HG02840 (cell line): Measurements from ENCODE around the gene CRYGN.

Experiments
- ATAC-seq: cut with Tn5 transposase; IDR thresholded peaks from one replicate; pipeline ENCODE4 v1.9.1; 2021; ENCODE audit warnings: mild to moderate bottlenecking, moderate library complexity, moderate number of reproducible peaks; ENCODE audit not compliant: unreplicated experiment, low FRiP score

CRYGN gene

GRCh38 chr7:151460474-151460855, 20.5 kb upstream of the CRYGN start:
- no peak for ATAC-seq

DNA sequence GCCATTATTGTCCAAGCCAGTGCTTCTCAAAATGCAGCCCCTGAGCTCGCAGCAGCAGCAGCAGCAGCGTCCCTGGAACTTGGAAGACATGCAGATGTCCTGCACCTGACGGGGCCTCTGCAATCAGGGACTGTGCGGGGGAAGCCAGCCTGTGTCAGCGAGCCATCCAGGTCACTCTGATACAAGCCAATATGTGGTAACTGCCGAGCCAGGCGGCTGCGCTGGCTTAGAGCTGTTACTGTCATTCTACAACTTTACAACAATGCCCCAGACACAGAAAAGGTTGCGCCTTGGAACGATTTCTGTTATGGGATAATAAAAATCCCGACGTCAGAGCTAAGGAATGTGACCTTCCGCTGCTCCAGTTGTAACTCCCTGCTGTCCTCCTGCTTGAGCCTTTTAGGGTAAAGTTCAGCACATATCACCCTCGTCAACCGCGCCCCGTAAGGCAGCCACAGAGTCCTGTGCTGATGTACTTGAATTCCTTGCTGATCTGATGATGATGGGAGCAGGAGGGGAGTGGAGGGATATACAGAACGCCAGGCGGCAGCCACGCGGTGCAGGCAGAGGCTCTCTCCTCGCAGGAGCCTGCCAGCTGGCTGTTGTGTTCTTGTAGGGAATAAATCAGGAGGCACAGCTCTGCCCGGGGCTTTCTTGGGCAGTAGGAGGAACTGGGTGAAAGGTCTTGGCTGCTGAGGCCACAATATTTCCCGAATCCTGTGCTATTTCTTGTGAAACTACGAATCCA, 20.0 kb upstream of the CRYGN start:
- ATAC-seq = no peak

DNA sequence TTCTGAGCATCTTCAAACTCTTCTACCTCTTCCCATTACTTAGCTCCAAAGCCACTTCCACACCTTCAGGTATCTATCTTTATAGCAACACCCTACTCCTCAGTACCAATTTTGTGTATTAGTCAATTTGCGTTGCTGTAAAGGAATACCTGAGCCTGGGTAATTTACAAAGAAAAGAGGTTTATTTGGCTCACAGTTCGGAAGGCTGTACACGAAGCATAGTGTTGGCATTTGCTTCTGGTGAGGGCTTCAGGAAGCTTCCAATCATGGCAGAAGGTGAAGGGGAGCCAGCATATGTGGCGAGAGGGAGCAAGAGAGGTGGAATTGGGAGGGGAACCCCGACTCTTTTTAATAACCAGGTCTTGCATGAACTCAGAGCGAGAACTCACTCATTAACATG, 17.6 kb upstream of the CRYGN start:
- no peak for ATAC-seq

DNA sequence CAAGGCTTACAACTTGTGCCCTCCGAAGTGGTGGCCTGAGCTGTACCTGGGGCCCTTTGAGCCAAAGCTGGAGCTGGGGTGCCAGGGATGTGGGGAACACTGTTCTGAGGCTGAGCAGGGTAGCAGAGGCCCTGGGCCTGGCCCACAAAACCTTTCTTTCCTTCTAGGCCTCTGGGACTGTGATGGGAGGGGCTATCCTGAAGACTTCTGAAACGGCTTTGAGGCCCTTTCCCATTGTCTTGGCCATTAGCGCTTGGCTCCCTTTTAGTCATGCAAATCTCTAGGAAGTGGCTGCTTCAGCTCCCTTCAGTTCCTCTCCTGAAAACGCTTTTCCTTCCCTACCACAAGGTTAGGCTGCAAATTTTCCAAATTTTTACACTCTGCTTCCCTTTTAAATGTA, 16.8 kb upstream of the CRYGN start:
- ATAC-seq = no peak

DNA sequence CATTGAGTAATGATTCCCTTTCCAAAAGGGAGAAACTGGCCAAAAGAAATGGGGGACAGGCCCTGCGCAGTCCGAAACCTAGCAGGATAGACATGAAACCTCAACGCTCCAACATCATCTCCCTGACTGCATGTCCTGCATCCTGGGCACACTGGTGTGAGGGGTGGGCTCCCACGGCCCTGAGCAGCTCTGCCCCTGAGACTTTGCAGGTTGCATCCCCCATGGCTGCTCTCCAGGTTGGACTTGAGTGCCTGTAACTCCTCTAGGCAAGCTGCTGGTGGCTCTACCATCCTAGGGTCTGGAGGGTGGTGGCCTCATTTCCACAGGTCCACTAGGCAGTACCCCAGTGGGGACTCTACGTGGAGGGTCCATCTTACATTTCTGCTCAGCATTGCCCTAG, 16.3 kb upstream of the CRYGN start:
- ATAC-seq = no peak

- no peak for ATAC-seq
Measured at GRCh38 chr7:151455690-151456089, 15.7 kb upstream of the CRYGN start.

- ATAC-seq = no peak
Measured at GRCh38 chr7:151454932-151455530, 15.1 kb upstream of the CRYGN start.

- no peak for ATAC-seq
Measured at GRCh38 chr7:151454305-151454704, 14.4 kb upstream of the CRYGN start.

GRCh38 chr7:151453326-151453791, 13.4 kb upstream of the CRYGN start:
- no peak for ATAC-seq

DNA sequence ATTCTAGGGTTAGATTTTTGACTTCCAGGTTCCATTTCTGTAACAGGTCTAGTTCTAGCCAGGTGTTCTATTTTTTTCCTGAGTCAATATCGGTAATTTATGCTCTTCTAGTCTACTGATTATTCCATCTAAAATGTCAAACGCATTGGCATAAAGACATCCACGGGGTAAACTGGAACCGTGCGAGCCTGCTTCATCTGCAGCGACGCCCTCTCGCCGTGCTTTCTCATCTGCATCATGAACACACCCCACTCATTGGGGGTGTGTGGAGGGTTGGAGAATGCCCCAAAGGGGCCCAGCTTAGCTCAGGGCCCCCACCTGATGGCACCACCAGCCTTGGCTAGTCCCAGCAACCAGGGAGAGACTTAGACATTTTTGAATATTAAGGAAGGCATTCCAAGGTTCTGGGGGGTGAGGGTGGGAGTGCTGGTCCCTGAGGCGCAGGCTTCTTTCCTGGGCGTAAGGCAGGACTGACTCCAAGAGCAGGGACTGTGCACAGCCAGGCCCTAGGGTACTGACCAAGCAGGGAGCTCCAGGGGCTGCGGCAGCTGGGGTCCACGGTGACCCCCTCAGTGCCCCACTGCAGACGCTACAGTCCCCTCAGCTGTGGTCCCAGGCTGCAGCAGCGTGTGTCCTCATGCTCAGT, 12.9 kb upstream of the CRYGN start:
- no peak for ATAC-seq

- no peak for ATAC-seq
Measured at GRCh38 chr7:151451626-151452571, 12.0 kb upstream of the CRYGN start.

DNA sequence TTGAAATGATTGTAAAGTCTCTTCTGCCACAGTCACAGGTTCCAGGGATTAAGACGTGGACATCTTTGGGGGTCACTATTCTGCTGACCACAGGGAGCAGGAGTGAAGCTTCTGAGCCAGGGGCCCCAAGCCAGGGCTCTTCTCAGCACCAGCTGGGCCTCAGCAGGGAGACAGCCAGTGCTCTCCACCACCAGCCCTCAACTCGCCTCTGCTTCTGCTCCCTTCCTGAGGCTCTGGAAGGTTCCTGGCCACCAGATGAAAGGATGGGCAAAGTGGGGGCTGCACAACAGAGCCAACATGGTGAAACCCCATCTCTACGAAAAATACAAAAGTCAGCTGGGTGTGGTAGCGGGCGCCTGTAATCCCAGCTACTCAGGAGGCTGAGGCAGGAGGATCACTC, 11.2 kb upstream of the CRYGN start:
- ATAC-seq = no peak

- no peak for ATAC-seq
Measured at GRCh38 chr7:151449990-151450389, 10.0 kb upstream of the CRYGN start.

GRCh38 chr7:151448261-151449252, 8.6 kb upstream of the CRYGN start:
- no peak for ATAC-seq

DNA sequence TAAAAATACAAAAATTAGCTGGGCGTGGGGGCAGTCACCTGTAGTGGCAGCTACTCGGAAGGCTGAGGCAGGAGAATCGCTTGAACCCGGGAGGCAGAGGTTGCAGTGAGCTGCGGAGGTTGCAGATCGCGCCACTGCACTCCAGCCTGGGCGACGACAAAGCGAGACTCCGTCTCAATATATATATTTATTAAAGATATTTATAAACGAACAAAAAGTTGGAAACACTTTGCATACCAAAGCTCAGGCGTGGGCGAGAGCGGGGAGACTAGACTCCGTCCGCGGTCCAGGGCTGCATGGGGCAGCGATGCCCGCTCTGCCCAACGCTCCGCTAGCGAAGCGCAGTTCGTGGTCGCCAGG, 7.9 kb upstream of the CRYGN start:
- no peak for ATAC-seq

DNA sequence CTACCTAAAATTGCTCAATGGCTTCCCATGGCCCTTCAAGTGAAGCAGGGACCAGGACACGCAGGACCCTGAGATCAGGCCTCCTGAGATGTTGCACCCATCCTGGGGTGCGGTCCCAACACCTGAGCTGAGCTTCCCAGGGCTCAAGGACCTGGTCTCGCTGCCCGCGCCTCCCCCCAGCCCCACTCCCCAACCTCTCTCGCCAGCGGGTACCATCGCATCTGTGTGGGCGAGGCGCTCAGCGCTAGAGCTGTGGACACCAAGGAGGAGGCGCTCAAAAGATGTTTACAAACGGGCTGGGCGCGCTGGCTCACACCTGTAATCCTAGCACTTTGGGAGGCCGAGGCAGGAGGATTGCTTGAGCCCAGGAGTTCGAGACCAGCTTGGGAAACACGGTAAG, 7.4 kb upstream of the CRYGN start:
- no peak for ATAC-seq

- ATAC-seq = no peak
Measured at GRCh38 chr7:151446412-151446811, 6.5 kb upstream of the CRYGN start.

DNA sequence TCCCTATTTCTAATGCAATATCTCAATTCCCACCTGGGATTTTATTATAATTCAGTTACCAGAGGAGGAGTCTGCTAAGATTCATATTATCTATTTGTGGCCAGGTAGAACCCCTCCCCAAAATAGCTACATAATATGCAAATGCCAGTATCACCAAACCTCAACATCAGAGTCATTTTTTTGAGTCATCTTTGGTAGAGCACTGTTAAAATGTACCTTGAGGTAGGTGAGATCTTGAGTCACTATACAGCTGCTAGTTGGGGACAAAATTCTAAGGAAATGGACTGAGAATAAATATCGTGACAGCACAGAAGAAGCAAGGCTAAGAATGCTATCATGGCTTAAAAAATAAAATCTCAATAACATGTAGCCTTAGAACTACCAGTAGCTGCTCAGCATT, 4.7 kb upstream of the CRYGN start:
- no peak for ATAC-seq

GRCh38 chr7:151442776-151443496, 3.0 kb upstream of the CRYGN start:
- ATAC-seq = no peak
